SK-N-SH treated with all-trans-retinoic acid at 6 μM for 48 hours (cell line): ENCODE data around the gene C20orf141.

Experiments
- ATAC-seq: fragments of 200-7000 bp; cut with Tn5 transposase; 3 replicates; pipeline ENCODE4 v1.9.1; 2020; ENCODE audit warnings: mild to moderate bottlenecking, moderate library complexity
- ARNTL ChIP-seq: fragments of 450-650 bp; formaldehyde crosslinking; IDR thresholded peaks from 2 replicates; pipeline ENCODE4 v1.5.0; 2020; ENCODE audit warnings: low read depth, mild to moderate bottlenecking, moderate library complexity, borderline replicate concordance
- BACH2 ChIP-seq: fragments of 250-450 bp; sonication (Bioruptor Pico); IDR thresholded peaks from 2 replicates; pipeline ENCODE4 v1.9.0; 2021; ENCODE audit warnings: mild to moderate bottlenecking, borderline replicate concordance
- CSDC2 ChIP-seq: fragments of 250-450 bp; sonication (Bioruptor Pico); IDR thresholded peaks from 2 replicates; pipeline ENCODE4 v1.5.0; 2020; ENCODE audit warnings: mild to moderate bottlenecking, moderate library complexity
- ESRRG ChIP-seq: fragments of 250-450 bp; sonication (Bioruptor Pico); IDR thresholded peaks from 2 replicates; pipeline ENCODE4 v1.6.1; 2021; ENCODE audit warnings: mild to moderate bottlenecking
- GLIS3 ChIP-seq: fragments of 250-450 bp; sonication (Bioruptor Pico); IDR thresholded peaks from 2 replicates; pipeline ENCODE4 v1.5.0; 2020; ENCODE audit warnings: mild to moderate bottlenecking, moderate library complexity
- ISL1 ChIP-seq: fragments of 250-450 bp; sonication (Bioruptor Pico); IDR thresholded peaks from 2 replicates; pipeline ENCODE4 v2.1.2; 2022; ENCODE audit warnings: mild to moderate bottlenecking, moderate library complexity
- OSR1 ChIP-seq: fragments of 250-450 bp; sonication (Bioruptor Pico); IDR thresholded peaks from 2 replicates; pipeline ENCODE4 v1.8.0; 2022; ENCODE audit warnings: moderate library complexity, mild to moderate bottlenecking, inconsistent platforms
- PATZ1 ChIP-seq: fragments of 250-450 bp; sonication (Bioruptor Pico); IDR thresholded peaks from 2 replicates; pipeline ENCODE4 v1.8.0; 2020; ENCODE audit warnings: mild to moderate bottlenecking, moderate library complexity, borderline replicate concordance
- PPARA ChIP-seq: fragments of 250-450 bp; sonication (Bioruptor Pico); IDR thresholded peaks from 2 replicates; pipeline ENCODE4 v1.5.0; 2020; ENCODE audit warnings: mild to moderate bottlenecking, borderline replicate concordance
- SNAI2 ChIP-seq: fragments of 250-450 bp; sonication (Bioruptor Pico); IDR thresholded peaks from 2 replicates; pipeline ENCODE4 v1.5.0; 2020; ENCODE audit warnings: mild to moderate bottlenecking, moderate library complexity
- TCF4 ChIP-seq: fragments of 250-450 bp; sonication (Bioruptor Pico); IDR thresholded peaks from 2 replicates; pipeline ENCODE4 v1.8.0; 2021; ENCODE audit warnings: mild to moderate bottlenecking, moderate library complexity, borderline replicate concordance
- TOX ChIP-seq: fragments of 250-450 bp; sonication (Bioruptor Pico); IDR thresholded peaks from 2 replicates; pipeline ENCODE4 v1.8.0; 2021; ENCODE audit warnings: mild to moderate bottlenecking, moderate library complexity, borderline replicate concordance
- ZC3H10 ChIP-seq: fragments of 250-450 bp; sonication (Bioruptor Pico); IDR thresholded peaks from 2 replicates; pipeline ENCODE4 v1.5.1; 2021; ENCODE audit warnings: mild to moderate bottlenecking, moderate library complexity
- ZFP3 ChIP-seq: fragments of 250-450 bp; sonication (Bioruptor Pico); IDR thresholded peaks from 2 replicates; pipeline ENCODE4 v1.5.0; 2020; ENCODE audit warnings: mild to moderate bottlenecking, moderate library complexity
- ZFP30 ChIP-seq: fragments of 450-650 bp; formaldehyde crosslinking; IDR thresholded peaks from 2 replicates; pipeline ENCODE4 v1.5.0; 2022; ENCODE audit warnings: mild to moderate bottlenecking, moderate library complexity
- ZNF565 ChIP-seq: fragments of 450-650 bp; formaldehyde crosslinking; conservative IDR thresholded peaks from 2 replicates; pipeline ENCODE4 v1.5.0; 2020; ENCODE audit warnings: low read depth, mild to moderate bottlenecking, moderate library complexity
- ZNF70 ChIP-seq: fragments of 450-650 bp; formaldehyde crosslinking; IDR thresholded peaks from 2 replicates; pipeline ENCODE4 v1.5.0; 2020; ENCODE audit warnings: mild to moderate bottlenecking, moderate library complexity
- TF ChIP-seq, protein P1 (sequence below): fragments of 250-450 bp; sonication (Bioruptor Pico); IDR thresholded peaks from 2 replicates; pipeline ENCODE4 v1.5.1; 2020; ENCODE audit warnings: low read depth, mild to moderate bottlenecking, moderate library complexity
- TF ChIP-seq, protein P2 (sequence below): fragments of 250-450 bp; sonication (Bioruptor Pico); IDR thresholded peaks from 2 replicates; pipeline ENCODE4 v1.5.0; 2020; ENCODE audit warnings: mild to moderate bottlenecking, moderate library complexity
- TF ChIP-seq, protein P3 (sequence below): fragments of 250-450 bp; sonication (Bioruptor Pico); IDR thresholded peaks from 2 replicates; pipeline ENCODE4 v1.8.0; 2021; ENCODE audit warnings: low read depth, mild to moderate bottlenecking, moderate library complexity, borderline replicate concordance
- TF ChIP-seq, protein P4 (sequence below): fragments of 250-450 bp; sonication (Bioruptor Pico); IDR thresholded peaks from 2 replicates; pipeline ENCODE4 v1.5.1; 2021; ENCODE audit warnings: mild to moderate bottlenecking, moderate library complexity

The C20orf141 gene

GRCh38 chr20:2849529-2849928 lies 34.7 kb downstream of the C20orf141 start:
- TF ChIP-seq ZNF565 (CRISPR knock-in tag) (no peak), TCF4 (CRISPR knock-in tag) (no peak), TOX (CRISPR knock-in tag) (no peak), BACH2 (CRISPR knock-in tag) (no peak), ZNF70 (CRISPR knock-in tag) (no peak), ARNTL (CRISPR knock-in tag) (no peak), PPARA (CRISPR knock-in tag) (no peak), ESRRG (no peak)
- TF ChIP-seq, protein P1, sequence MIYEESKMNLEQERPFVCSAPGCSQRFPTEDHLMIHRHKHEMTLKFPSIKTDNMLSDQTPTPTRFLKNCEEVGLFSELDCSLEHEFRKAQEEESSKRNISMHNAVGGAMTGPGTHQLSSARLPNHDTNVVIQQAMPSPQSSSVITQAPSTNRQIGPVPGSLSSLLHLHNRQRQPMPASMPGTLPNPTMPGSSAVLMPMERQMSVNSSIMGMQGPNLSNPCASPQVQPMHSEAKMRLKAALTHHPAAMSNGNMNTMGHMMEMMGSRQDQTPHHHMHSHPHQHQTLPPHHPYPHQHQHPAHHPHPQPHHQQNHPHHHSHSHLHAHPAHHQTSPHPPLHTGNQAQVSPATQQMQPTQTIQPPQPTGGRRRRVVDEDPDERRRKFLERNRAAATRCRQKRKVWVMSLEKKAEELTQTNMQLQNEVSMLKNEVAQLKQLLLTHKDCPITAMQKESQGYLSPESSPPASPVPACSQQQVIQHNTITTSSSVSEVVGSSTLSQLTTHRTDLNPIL (CRISPR knock-in tag) = no peak
- no peak for ATAC-seq

- ATAC-seq = no peak
- TF ChIP-seq GLIS3 (CRISPR knock-in tag) (no peak), ESRRG (no peak), SNAI2 (CRISPR knock-in tag) (no peak), PATZ1 (CRISPR knock-in tag) (no peak), ZFP3 (CRISPR knock-in tag) (no peak), BACH2 (CRISPR knock-in tag) (no peak), ZNF565 (CRISPR knock-in tag) (no peak), ZFP30 (no peak), OSR1 (CRISPR knock-in tag) (no peak), TOX (CRISPR knock-in tag) (no peak), TCF4 (CRISPR knock-in tag) (no peak), ZNF70 (CRISPR knock-in tag) (no peak), ISL1 (no peak), ZC3H10 (CRISPR knock-in tag) (no peak), CSDC2 (CRISPR knock-in tag) (no peak)
- TF ChIP-seq, protein P2, sequence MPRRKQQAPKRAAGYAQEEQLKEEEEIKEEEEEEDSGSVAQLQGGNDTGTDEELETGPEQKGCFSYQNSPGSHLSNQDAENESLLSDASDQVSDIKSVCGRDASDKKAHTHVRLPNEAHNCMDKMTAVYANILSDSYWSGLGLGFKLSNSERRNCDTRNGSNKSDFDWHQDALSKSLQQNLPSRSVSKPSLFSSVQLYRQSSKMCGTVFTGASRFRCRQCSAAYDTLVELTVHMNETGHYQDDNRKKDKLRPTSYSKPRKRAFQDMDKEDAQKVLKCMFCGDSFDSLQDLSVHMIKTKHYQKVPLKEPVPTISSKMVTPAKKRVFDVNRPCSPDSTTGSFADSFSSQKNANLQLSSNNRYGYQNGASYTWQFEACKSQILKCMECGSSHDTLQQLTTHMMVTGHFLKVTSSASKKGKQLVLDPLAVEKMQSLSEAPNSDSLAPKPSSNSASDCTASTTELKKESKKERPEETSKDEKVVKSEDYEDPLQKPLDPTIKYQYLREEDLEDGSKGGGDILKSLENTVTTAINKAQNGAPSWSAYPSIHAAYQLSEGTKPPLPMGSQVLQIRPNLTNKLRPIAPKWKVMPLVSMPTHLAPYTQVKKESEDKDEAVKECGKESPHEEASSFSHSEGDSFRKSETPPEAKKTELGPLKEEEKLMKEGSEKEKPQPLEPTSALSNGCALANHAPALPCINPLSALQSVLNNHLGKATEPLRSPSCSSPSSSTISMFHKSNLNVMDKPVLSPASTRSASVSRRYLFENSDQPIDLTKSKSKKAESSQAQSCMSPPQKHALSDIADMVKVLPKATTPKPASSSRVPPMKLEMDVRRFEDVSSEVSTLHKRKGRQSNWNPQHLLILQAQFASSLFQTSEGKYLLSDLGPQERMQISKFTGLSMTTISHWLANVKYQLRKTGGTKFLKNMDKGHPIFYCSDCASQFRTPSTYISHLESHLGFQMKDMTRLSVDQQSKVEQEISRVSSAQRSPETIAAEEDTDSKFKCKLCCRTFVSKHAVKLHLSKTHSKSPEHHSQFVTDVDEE (CRISPR knock-in tag) = no peak
- TF ChIP-seq, protein P1 (CRISPR knock-in tag) = no peak
- TF ChIP-seq, protein P3, sequence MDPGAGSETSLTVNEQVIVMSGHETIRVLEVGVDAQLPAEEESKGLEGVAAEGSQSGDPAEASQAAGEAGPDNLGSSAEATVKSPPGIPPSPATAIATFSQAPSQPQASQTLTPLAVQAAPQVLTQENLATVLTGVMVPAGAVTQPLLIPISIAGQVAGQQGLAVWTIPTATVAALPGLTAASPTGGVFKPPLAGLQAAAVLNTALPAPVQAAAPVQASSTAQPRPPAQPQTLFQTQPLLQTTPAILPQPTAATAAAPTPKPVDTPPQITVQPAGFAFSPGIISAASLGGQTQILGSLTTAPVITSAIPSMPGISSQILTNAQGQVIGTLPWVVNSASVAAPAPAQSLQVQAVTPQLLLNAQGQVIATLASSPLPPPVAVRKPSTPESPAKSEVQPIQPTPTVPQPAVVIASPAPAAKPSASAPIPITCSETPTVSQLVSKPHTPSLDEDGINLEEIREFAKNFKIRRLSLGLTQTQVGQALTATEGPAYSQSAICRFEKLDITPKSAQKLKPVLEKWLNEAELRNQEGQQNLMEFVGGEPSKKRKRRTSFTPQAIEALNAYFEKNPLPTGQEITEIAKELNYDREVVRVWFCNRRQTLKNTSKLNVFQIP (CRISPR knock-in tag) = no peak
- TF ChIP-seq, protein P4, sequence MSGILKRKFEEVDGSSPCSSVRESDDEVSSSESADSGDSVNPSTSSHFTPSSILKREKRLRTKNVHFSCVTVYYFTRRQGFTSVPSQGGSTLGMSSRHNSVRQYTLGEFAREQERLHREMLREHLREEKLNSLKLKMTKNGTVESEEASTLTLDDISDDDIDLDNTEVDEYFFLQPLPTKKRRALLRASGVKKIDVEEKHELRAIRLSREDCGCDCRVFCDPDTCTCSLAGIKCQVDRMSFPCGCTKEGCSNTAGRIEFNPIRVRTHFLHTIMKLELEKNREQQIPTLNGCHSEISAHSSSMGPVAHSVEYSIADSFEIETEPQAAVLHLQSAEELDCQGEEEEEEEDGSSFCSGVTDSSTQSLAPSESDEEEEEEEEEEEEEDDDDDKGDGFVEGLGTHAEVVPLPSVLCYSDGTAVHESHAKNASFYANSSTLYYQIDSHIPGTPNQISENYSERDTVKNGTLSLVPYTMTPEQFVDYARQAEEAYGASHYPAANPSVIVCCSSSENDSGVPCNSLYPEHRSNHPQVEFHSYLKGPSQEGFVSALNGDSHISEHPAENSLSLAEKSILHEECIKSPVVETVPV (CRISPR knock-in tag) = no peak
Observed at GRCh38 chr20:2851086-2851485, 36.3 kb downstream of the C20orf141 start.
